GM13977 (cell line): Measurements from ENCODE around the gene MOGAT2.

Source experiments
- DNase-seq: peaks from one replicate; pipeline ENCODE4 v3.0.0; 2012; ENCODE audit warnings: low spot score
- CTCF ChIP-seq: IDR thresholded peaks from 2 replicates; pipeline ENCODE4 v1.5.1; 2012; ENCODE audit warnings: mild to moderate bottlenecking, control low read depth; ENCODE audit not compliant: insufficient read depth; ENCODE audit errors: extremely low read depth, missing control alignments
- in situ Hi-C: fragments of 300-500 bp; cut with MboI; formaldehyde crosslinking; loops from one replicate; pipeline ENCODE4 v1.12.0; 2022; ENCODE audit warnings: low sequenced_read_pairs, low pct_unique_long_range_greater_than_20kb, mixed read lengths, inconsistent platforms; ENCODE audit not compliant: unreplicated experiment

Gene MOGAT2

GRCh38 chr11:75719340-75720239 is 2.0 kb downstream of the MOGAT2 start:
- DNase-seq = no peak
- in situ Hi-C loops = loop anchor here (25.0 kb wide), 2 partner anchors 418 to 593 kb away; no protein-coding TSS in a partner anchor
- no peak for TF ChIP-seq CTCF

- in situ Hi-C loops = loop anchor here (25.0 kb wide), 2 partner anchors 417 to 592 kb away; no protein-coding TSS in a partner anchor
- no peak for TF ChIP-seq CTCF
- no peak for DNase-seq
Measured at GRCh38 chr11:75720639-75721038, 3.0 kb downstream of the MOGAT2 start.

- in situ Hi-C loops = loop anchor here (25.0 kb wide), 2 partner anchors 415 to 590 kb away; no protein-coding TSS in a partner anchor
- DNase-seq = no peak
- TF ChIP-seq CTCF = no peak
Measured at GRCh38 chr11:75721852-75722668, 4.4 kb downstream of the MOGAT2 start.

- no peak for DNase-seq
- no peak for TF ChIP-seq CTCF
- in situ Hi-C loops = loop anchor here (25.0 kb wide), 2 partner anchors 415 to 590 kb away; no protein-coding TSS in a partner anchor
Measured at GRCh38 chr11:75722669-75723042, 5.0 kb downstream of the MOGAT2 start.

GRCh38 chr11:75725547-75726320 is 8.1 kb downstream of the MOGAT2 start:
- in situ Hi-C loops = no loop called here
- no peak for DNase-seq
- no peak for TF ChIP-seq CTCF

GRCh38 chr11:75728992-75729391 is 11.4 kb downstream of the MOGAT2 start:
- DNase-seq = no peak

More at GRCh38 chr11:75728992-75729391, 11.4 kb downstream of the MOGAT2 start:
- no peak for TF ChIP-seq CTCF
- in situ Hi-C loops = no loop called here
